MCF 10A (cell line): Measurements from ENCODE around the gene CRTC2. TPM values are rescaled to one million over a fixed set of nuclear protein-coding genes. Genes with fewer than 3 reads are reported as not detected.

Source experiments
- BruUV-seq: library from RNA; stranded (reverse); fragments of 400-500 nt; replicated peaks from 2 replicates; lab custom pipeline; 2021; lab: Mats Ljungman, UMichigan
- CTCF ChIA-PET: fragments of 300-600 bp; sonication (Branson Sonifier 250); formaldehyde crosslinking; extraction: SDS; loops from one replicate; lab custom pipeline; 2021; ENCODE audit warnings: antibody characterized with exemption, inconsistent platforms; lab: Yijun Ruan, JAX
- POLR2A ChIA-PET: fragments of 300-600, 350-650 bp; sonication (Branson Sonifier 250); formaldehyde crosslinking; extraction: SDS; loops from one replicate; lab custom pipeline; 2020; ENCODE audit warnings: antibody characterized with exemption, inconsistent platforms; lab: Yijun Ruan, JAX
- DNase-seq: peaks from one replicate; pipeline ENCODE4 v3.0.0-alpha.2; 2018; ENCODE audit not compliant: unreplicated experiment
- H3K27ac Mint-ChIP-seq: one replicate; pipeline ENCODE4 v1.8.0; 2022; ENCODE audit warnings: mild to moderate bottlenecking, low read depth, mixed read lengths; ENCODE audit not compliant: unreplicated experiment
- H3K27me3 Mint-ChIP-seq: one replicate; pipeline ENCODE4 v1.8.0; 2022; ENCODE audit warnings: mixed read lengths; ENCODE audit not compliant: insufficient read depth, unreplicated experiment
- H3K36me3 Mint-ChIP-seq: one replicate; pipeline ENCODE4 v1.8.0; 2022; ENCODE audit warnings: mild to moderate bottlenecking, moderate library complexity, mixed read lengths; ENCODE audit not compliant: insufficient read depth, unreplicated experiment
- H3K4me1 Mint-ChIP-seq: one replicate; pipeline ENCODE4 v1.8.0; 2022; ENCODE audit warnings: mixed read lengths; ENCODE audit not compliant: insufficient read depth, unreplicated experiment
- H3K4me3 Mint-ChIP-seq: one replicate; pipeline ENCODE4 v1.8.0; 2022; ENCODE audit warnings: mild to moderate bottlenecking, moderate library complexity, mixed read lengths; ENCODE audit not compliant: unreplicated experiment
- H3K9me3 Mint-ChIP-seq: one replicate; pipeline ENCODE4 v1.8.0; 2022; ENCODE audit warnings: mixed read lengths; ENCODE audit not compliant: unreplicated experiment
- CTCF ChIP-seq: fragments of 200-600 bp; IDR thresholded peaks from one replicate; pipeline ENCODE4 v1.8.0; 2022; ENCODE audit warnings: antibody characterized with exemption, mild to moderate bottlenecking; ENCODE audit not compliant: unreplicated experiment
- intact Hi-C: fragments of 100-400 bp; cut with micrococcal nuclease; formaldehyde crosslinking; loops from 2 replicates; pipeline ENCODE4 v1.14.1; 2022
- total RNA-seq: library from RNA; stranded (reverse); gene quantifications from 2 replicates; pipeline ENCODE4 v1.2.3, GENCODE V29; 2022

Gene CRTC2
- total RNA-seq, 1 experiment from 2014 or later = 47.0 TPM

DNA sequence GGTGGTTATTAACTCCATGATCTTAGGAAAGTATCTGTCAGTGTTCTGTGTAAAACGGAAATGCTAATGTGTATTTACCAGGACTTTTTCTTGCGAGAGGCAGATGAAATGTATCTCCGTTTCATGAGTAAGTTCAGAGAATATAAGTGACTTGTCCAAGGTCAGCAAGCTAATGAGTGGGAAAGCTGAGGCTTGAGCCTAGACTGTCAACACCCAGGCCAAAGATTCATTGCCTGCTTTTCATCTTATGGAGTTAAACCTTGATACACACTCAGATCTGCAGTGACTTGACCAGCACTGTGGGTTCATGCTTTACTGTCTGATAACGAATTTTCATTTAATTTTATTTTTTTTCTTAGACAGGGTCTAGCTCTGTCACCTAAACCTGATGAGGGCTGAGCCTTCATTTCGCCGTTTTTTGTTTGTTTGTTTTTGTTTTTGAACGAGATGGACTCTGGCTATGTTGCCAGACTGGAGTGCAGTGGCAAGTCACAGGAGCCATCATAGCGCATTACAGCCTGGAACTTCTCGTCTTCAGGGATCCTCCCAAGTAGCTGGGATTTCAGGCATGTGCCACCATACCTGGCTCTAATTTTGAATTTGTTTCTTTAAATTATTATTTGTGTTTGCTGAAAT is 20.0 kb upstream of the CRTC2 start:
- Mint-ChIP-seq H3K9me3 (no peaks in the 10 kb centered on the region), H3K27me3 (no peaks in the 10 kb centered on the region), H3K4me3 (peak overlapping the region; percentile 98), H3K4me1 (peaks cover 23% of the 10 kb centered on the region), H3K27ac (peak overlapping the region; percentile 96), H3K36me3 (peaks cover 55% of the 10 kb centered on the region)
- CTCF ChIA-PET = interaction anchor here (0.6 to 5.2 kb wide), 16 partner anchors 10 to 1499 kb away, joined by 3 to 64 read pairs (median 4); partner anchors contain the start of genes CREB3L4, DENND4B, GATAD2B and RAB13
- POLR2A ChIA-PET = interaction anchor here (0.7 to 9.6 kb wide), 30 partner anchors 12 to 1151 kb away, joined by 3 to 647 read pairs (median 5); partner anchors contain the start of genes CHTOP, CREB3L4, CRTC2 and DENND4B
- no peak for TF ChIP-seq CTCF
- DNase-seq = no peak
- no TSS peak for BruUV-seq
- intact Hi-C loops = no loop called here

GRCh38 chr1:153977250-153978240 is 19.1 kb upstream of the CRTC2 start, which contains the start of gene JTB:
Gene JTB (minus strand): TSS chr1:153977674. CDS start chr1:153977252, 422 bp downstream.
- CTCF ChIA-PET = interaction anchor here (0.6 to 5.2 kb wide), 16 partner anchors 11 to 1498 kb away, joined by 3 to 64 read pairs (median 5); partner anchors contain the start of genes CREB3L4, DENND4B, GATAD2B and RAB13
- H3K4me1 Mint-ChIP-seq = peaks cover 23% of the 10 kb centered on the region
- no peaks in the 10 kb centered on the region for H3K9me3 Mint-ChIP-seq
- no peak for TF ChIP-seq CTCF
- intact Hi-C loops = no loop called here
- no peaks in the 10 kb centered on the region for H3K27me3 Mint-ChIP-seq
- BruUV-seq = TSS peak; percentile 62
- H3K4me3 Mint-ChIP-seq = peak within 1 kb of the TSS; percentile 98
- H3K27ac Mint-ChIP-seq = peak within 1 kb of the TSS; percentile 96
- H3K36me3 Mint-ChIP-seq = peaks cover 63% of the 10 kb centered on the region
- peak; percentile 93 for DNase-seq
- POLR2A ChIA-PET = interaction anchor here (0.6 to 9.6 kb wide), 51 partner anchors 13 to 1152 kb away, joined by 3 to 647 read pairs (median 4); partner anchors contain the start of genes CHTOP, CREB3L4, CRTC2 and DENND4B

GRCh38 chr1:153976819-153977249 is 18.4 kb upstream of the CRTC2 start:
- POLR2A ChIA-PET = interaction anchor here (0.5 to 9.6 kb wide), 41 partner anchors 14 to 1149 kb away, joined by 3 to 647 read pairs (median 4); partner anchors contain the start of genes CHTOP, CREB3L4, CRTC2 and DENND4B
- peaks cover 23% of the 10 kb centered on the region for H3K4me1 Mint-ChIP-seq
- H3K4me3 Mint-ChIP-seq = peak overlapping the region; percentile 98
- peaks cover 64% of the 10 kb centered on the region for H3K36me3 Mint-ChIP-seq
- no peaks in the 10 kb centered on the region for H3K27me3 Mint-ChIP-seq
- intact Hi-C loops = no loop called here
- CTCF ChIA-PET = interaction anchor here (0.6 to 5.2 kb wide), 7 partner anchors 10 to 1019 kb away, joined by 3 to 64 read pairs (median 6); partner anchors contain the start of genes CREB3L4, RAB13 and RPS27
- BruUV-seq = no TSS peak
- no peak for TF ChIP-seq CTCF
- peak overlapping the region; percentile 96 for H3K27ac Mint-ChIP-seq
- peak; percentile 26 for DNase-seq
- H3K9me3 Mint-ChIP-seq = no peaks in the 10 kb centered on the region
